GM12891 (cell line): ENCODE data around the gene NPRL2.
A peak's percentile ranks its signal among the peaks of the same experiment; 100 is the strongest.

ENCODE experiments used
- DNase-seq: peaks from one replicate; pipeline ENCODE4 v3.0.0; 2011; ENCODE audit warnings: low spot score; ENCODE audit not compliant: insufficient read length
- FAIRE-seq: peaks from 2 replicates; lab custom pipeline; 2011; peaks lifted over from hg19 to GRCh38; lab: Jason Lieb, UNC
- PAX5 ChIP-seq: IDR thresholded peaks from 2 replicates; pipeline ENCODE4 v1.6.1; 2011; ENCODE audit warnings: low read length, moderate library complexity, mild to moderate bottlenecking; ENCODE audit not compliant: insufficient read depth, severe bottlenecking
- POLR2A ChIP-seq: IDR thresholded peaks from 2 replicates; pipeline ENCODE4 v1.6.1; 2011; ENCODE audit warnings: low read depth, low read length, control low read depth
- POLR2AphosphoS5 ChIP-seq: IDR thresholded peaks from 2 replicates; pipeline ENCODE4 v1.6.1; 2011; ENCODE audit warnings: low read depth, low read length, control low read depth
- POU2F2 ChIP-seq: IDR thresholded peaks from 2 replicates; pipeline ENCODE4 v1.6.1; 2011; ENCODE audit warnings: low read depth, mild to moderate bottlenecking, control low read depth, low read length, moderate library complexity
- SPI1 ChIP-seq: IDR thresholded peaks from 2 replicates; pipeline ENCODE4 v1.6.1; 2011; ENCODE audit warnings: low read depth, low read length, control low read depth
- TAF1 ChIP-seq: IDR thresholded peaks from 2 replicates; pipeline ENCODE4 v1.6.1; 2011; ENCODE audit warnings: low read depth, low read length, control low read depth

The NPRL2 gene

DNA sequence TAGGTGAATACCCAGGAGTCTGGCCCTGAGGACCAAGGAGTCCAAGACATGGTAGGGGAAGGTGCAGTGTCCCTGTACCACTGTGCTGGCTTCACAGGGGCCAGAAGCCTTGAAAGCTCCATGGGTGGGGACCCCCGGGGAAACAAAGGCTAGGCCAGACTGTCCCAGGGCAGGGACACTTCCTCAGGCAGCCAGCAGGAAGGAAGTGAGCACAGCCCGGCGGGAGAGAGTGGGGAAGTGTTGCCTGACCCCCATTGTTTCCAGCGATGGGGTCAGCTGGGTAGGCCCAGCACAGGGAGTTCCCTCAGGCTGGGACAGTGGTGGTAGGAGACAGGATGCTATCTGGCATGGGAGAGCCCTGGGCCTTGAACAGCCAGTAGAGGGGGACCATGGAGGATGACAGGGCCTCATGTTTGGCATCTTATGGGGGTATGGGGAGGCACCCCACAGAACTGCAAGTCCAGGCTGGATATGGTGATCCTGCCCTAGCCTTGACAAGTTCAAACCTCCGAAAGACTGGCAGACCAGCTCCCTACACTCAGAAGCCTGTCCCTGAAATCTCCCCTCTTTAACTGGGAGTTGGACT lies 26.9 kb downstream of the NPRL2 start:
- no peak for DNase-seq
- TF ChIP-seq TAF1 = no peak
- no peak for TF ChIP-seq PAX5
- no peak for TF ChIP-seq SPI1
- TF ChIP-seq POLR2A = no peak
- TF ChIP-seq POU2F2 = no peak
- no peak for TF ChIP-seq POLR2AphosphoS5
- no peak for FAIRE-seq

DNA sequence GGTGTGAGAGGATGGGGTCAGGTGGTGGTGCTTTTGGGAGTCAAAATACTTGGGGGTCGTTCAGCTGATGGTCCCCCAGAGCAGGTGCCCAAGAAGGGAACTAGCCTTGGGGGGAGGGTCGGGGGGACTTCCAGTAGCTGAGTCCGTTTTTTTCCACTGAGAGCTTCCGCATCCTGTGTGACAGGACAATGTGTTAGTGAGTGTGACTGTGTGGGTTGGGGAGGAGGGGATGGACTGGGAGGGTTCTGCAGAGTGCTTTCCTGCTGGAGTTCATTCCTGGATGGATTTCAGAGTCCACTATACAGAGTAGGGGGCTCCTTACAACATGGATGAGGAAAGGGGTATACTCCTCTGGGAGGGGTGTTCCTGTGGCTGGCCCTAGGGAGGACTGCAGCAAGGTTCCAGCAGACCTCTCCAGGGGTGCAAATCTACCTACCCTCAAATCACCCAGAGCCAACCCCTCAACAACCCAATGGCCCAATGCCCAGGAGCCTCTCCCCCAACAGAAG lies 27.4 kb downstream of the NPRL2 start:
- FAIRE-seq (no peak), DNase-seq (no peak)
- TF ChIP-seq POLR2AphosphoS5 (no peak), TAF1 (no peak), POU2F2 (no peak), SPI1 (no peak), POLR2A (no peak), PAX5 (no peak)

DNA sequence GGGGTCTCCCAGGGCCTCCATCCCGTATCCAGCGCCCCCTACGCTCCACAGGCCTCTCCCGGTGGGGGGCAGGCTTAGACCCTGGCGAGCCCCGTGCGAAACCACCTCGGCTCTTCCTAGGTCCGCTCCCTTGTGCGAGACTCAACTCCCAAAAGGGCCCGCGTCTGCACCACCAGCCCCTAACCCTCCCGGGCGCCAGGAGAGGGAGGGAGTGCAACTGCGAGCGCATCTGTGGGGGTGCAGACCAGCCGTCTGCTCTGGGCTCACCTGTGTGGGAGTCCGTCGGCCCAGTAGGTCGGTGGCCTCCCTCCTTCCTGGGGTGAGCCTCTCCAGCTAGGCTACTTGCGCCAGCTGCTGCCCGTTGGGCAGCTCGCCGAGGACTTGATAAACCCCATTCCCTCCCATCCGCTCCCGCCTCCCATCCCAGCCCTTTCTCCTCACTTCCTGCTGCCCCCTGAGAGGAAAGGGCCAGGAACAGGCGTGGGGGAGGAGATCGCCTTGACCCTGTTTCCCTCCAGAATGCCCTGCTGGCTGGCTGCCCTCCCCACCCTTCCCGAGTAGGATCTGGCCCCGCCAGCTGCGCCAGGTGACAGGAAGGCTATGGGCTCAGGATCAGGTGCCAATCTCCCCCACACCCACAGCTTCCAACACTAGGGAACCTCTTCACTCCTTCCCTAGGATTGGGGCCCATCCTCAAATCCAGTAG lies 28.0 kb downstream of the NPRL2 start, which contains the start of gene HYAL2:
HYAL2 (minus strand) TSS at position 360 of the 706 bp plus-strand sequence. CDS start 2,256 bp downstream, outside the sequence.
- FAIRE-seq (no peak), DNase-seq (no peak)
- no peak for TF ChIP-seq TAF1
- TF ChIP-seq POU2F2 = no peak
- TF ChIP-seq PAX5 = no peak
- TF ChIP-seq POLR2A = no peak
- no peak for TF ChIP-seq SPI1
- TF ChIP-seq POLR2AphosphoS5 = no peak

DNA sequence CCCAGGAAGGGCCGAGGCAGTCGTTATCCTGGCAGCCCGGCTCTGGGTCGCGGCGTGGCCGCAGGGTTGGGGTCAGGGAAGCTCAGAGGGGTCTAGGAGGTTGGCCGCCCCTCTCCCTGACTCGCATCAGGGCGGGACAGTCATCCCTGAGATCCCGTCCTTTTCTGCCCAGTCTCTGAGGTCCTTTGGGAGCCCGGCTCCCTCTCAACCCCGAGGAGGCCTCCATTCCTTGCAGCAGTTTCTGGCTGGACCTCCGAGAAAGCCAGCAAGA lies 28.5 kb downstream of the NPRL2 start:
- DNase-seq = no peak
- TF ChIP-seq POLR2AphosphoS5 (no peak), TAF1 (no peak), POU2F2 (no peak), PAX5 (no peak), SPI1 (no peak), POLR2A (no peak)
- FAIRE-seq = peak; percentile 56

DNA sequence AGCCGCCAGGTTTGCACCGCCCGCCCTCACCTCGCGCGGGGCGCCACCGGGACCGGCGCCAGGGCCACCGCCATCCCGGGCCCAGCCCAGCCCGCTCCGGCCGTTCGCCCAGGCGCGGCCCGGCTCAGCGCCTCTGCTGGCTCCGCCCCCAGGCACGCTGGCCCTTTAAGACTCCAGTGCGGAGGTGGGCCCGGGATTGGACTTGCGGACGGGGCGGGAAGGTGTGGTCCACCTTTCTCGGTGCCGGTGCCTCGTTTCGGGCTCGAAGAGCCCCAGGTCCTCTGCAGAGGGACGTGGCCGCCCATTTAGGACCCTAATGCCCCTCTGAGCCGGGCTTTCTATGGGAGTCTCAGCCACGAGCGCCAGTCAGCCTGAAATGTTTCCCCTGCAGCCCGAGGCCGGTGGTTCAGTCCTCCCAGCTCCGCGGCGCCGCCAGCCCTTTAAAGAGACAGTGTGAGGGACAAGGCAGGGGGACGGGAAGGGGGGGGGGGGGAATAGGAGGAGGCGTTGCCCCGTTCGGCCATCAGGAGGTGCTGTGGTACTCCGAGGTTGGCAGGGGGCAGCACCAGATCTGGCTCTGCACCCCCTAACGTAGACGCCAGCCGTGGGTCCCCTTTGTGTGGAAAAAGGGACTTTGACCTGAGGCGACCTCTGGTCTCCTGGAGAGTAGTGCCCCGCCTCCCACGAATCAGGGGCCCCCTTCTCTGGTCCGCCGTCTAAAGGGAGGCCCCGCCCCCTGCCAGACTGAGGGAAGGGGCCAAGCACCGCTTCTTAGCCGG lies 29.1 kb downstream of the NPRL2 start:
- peak; percentile 88 for FAIRE-seq
- DNase-seq = peak; percentile 93

DNA sequence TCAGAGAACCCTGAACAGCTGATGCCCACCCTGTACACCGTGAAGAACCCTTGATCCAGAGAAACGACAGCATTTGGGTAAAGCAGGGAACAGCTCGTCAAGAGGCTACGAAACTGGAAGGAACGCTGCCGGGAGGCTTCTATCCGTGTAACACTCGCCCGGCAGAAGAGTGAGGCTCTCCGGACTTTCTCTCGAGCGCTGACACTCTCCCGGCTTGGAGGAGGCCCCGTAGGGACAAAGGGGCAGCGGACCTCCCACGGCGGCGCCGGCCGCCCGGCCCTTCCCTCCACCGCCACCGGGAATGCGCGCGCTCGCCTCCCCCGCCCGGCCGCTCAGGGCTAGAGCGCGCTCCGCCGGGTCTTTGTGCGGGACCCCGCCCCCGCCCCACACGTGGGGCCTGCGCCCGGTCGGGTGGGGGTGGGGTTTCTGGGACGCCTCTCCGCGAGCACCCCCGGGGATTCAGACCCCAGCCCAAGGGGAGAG lies 29.7 kb downstream of the NPRL2 start:
- FAIRE-seq = no peak
- TF ChIP-seq SPI1 = no peak
- TF ChIP-seq POU2F2 = no peak
- no peak for TF ChIP-seq POLR2A
- TF ChIP-seq PAX5 = no peak
- no peak for TF ChIP-seq POLR2AphosphoS5
- no peak for TF ChIP-seq TAF1
- DNase-seq = peak; percentile 80

More for the DNA sequence above, 29.1 kb downstream of the NPRL2 start:
- TF ChIP-seq POLR2A (no peak), SPI1 (no peak), PAX5 (no peak), POU2F2 (no peak), TAF1 (no peak), POLR2AphosphoS5 (no peak; the same call in 1 of the 2 replicates)

DNA sequence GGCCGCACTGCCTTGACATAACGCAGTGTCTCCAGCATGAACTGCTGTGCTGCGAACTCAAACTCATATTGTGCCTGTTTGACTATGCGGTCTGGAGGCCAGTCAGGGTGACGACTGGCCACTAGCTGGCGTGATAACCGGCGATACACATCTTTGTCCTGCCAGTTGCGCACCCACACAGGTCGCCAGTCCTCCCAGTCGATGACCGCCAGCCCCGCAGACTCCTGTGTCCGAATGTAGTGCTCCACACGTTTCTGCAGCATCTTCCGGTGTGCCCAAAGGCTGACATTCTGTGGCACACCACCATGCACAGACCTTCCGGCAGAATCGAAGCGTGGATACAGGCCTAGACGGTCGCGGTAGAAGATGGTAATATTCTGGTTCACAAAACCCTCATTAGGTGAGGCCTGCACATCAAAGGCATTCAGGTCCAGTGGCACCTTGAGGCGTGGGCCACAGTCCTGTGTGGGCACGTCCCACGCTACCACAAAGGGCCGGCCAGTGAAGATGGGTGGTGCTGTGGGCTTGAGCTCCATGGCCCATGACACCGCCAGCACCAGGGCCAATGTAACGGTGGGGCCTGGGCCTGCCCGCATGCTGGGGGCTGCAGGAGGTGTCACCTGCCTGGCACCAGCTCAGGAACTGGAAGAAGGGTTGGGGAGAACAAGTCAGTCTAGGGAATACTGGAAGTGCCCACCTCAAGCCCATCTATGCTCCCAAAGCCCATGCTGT lies 30.5 kb downstream of the NPRL2 start:
- DNase-seq (no peak), FAIRE-seq (no peak)
- TF ChIP-seq SPI1 (no peak), POLR2AphosphoS5 (no peak), POLR2A (no peak), PAX5 (no peak), POU2F2 (no peak), TAF1 (no peak)

DNA sequence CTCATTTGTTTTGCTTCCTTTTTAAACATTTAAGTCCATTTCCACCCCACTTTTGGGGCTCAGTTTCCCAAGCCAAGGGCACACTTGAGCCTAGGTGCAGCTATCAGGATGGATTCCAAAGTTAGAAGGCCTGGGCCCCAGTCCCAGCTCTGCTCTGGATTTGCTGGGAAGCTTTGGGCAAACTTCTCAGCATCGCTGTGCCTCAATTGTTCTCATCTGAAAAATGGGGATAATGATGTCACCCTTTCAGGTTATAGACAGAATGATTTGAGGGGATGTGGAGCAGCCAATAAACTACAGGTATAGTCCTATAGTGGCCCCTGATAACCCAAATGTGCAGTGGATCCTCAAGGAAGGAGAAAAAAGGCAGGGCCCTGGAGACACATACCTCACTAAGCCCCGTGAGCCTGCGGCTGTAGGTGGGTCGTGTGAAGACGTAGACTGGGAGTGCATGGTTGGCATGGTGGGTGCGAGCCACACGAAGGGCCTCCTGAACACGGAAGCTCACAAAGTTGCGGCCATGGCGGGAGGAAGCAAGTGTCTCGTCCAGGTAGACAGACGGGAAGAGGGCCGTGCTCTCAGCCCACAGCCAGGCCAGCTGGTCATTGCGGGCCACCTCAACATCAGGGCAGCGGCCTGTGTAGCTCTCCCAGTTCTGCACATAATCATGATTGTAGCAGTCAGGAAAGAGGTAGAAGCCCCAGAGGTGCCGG lies 31.2 kb downstream of the NPRL2 start:
- TF ChIP-seq POLR2AphosphoS5 = no peak
- no peak for FAIRE-seq
- no peak for DNase-seq
